GM21360 (cell line): ENCODE results near the gene PHACTR1.

ENCODE experiments used
- ATAC-seq: cut with Tn5 transposase; IDR thresholded peaks from one replicate; pipeline ENCODE4 v1.9.1; 2021; ENCODE audit warnings: mild to moderate bottlenecking, moderate library complexity; ENCODE audit not compliant: unreplicated experiment

PHACTR1 gene

DNA sequence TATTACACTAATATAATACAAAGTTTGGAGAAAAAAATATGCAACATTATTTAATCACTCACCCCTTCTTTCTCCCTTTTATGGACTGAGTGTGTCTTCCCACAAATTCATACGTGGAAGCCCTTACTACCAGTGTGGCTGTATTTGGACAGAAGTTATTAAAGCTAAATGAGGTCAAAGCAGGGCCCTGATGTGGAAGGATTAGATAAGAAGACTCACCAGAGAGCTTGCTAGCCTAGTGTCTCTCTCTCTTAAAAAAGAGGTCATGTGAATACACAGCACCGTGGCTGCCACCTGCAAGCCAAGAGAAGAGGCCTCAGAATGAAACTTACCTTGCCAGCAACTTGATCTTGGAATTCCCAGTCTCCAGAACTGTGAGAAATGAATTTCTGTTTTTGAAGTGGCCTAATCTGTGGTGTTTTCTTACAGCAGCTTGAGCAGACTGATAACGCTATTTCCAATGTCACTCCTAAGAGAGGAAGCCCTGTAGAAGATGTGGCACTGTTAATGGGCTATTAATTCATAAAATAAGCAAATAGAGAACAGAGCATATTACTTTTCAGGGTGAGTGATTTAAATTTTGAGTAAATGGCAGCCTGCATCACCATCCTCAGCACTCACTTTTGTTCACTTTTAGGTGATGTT lies 378.3 kb downstream of the PHACTR1 start:
- ATAC-seq, result no peak

DNA sequence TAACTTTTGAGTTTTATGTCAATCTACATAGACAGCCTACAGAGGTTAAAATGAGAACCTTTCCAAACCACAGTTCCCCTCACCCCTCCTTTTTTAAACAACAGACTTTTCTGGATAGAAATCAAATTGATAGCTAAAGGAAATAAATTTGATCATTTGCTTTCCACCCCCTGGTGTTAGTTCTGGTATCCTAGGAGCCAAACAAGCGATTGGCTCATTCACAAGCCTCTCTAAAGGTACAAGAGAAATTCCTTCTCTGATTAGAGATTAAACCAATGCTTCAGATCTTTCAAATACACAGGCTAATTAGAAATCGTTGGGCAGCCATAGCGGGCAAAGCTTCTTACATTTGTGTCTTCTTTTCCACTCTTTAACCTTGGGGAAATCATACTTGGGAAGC lies 379.5 kb downstream of the PHACTR1 start:
- no peak for ATAC-seq

DNA sequence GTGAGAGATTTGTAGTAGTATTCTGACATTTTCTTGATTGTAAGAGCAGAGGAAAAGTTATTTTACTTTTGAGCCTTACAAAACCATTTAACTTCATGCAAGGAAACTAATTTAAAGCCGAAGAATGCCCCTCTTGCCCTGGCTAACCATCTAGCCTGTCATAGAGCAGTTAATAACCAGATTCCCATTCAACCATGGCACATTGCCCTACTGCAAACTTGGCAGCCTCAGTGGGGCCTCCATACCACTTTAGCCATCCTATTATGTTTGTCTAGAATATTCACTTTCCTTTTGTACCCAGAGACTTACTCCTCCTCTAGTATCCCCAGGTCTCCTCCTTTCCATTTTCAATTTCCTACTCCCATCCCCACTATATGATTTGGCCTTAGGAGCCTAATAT lies 380.9 kb downstream of the PHACTR1 start:
- ATAC-seq, result no peak

DNA sequence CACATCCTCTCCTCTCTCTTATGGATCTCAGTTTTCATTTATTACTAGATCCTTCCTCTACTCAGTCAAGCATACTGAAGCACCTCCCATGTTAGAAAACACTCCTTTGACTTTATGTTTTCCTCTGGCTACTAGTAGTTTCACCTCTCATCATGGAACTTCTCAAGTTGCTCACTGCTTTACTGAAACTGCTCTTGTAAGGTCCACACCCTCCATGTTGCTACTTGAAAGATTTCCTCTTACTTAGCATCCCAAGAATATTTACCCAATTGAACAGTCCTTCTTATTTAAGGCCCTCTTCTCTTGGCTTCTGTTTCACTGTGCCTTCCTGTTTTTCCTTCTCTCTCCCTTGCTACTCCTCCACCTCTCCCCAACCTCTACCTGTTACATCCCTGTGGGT lies 381.4 kb downstream of the PHACTR1 start:
- ATAC-seq, result no peak

DNA sequence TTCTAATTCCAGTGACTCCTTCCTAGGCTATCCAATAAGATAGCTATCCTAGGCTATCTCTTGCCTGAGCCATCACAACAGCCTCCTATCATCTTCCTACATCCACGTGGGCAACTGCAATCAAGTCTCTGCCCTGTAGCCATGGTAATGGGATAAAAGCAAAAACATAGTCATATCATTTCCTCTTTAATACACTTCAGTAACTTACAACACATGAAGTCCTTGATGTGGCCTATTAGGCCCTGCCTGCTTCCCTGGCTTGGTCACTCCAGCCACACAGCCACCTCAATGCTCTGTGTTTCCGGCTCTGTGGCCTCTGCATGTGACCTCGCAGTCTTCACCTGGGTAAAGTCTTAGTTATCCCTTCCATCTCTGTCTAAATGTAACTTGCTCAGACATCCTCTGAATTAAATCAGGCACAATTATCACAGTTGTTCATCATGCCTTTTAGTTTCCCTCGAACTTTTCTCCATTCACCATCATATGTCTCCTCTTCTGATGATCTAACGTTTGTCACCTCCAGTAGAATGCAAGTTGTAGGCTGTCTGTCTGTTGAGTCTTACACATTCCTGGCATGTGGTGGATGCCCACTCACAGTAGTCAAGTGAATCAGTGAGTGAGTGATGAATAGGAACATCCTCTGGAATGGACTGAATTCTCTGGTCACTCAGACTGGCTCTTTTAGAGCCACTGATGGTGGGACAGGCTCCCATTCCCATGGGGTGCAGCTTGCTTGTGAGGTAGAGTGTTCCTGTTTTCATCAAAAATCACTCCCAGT lies 382.4 kb downstream of the PHACTR1 start:
- ATAC-seq, result no peak

DNA sequence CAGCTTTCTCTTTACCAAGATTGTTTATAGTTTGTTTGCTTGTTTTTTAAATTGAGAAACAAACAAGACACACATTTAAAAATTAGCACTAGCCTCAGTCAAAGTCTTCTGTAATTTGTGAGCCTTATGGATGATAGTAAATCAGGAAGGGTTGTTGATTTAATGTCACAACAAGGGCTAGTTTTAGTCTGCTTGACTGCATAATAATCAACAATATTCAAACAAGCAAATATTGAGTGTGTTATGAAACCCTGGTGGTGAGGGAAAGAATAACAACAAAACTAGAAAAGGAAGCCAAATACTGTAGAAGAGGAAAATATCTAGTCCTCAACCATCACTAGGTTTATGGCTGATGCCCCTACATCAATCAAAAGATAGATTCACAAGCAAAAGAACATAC lies 383.2 kb downstream of the PHACTR1 start:
- ATAC-seq, result no peak

DNA sequence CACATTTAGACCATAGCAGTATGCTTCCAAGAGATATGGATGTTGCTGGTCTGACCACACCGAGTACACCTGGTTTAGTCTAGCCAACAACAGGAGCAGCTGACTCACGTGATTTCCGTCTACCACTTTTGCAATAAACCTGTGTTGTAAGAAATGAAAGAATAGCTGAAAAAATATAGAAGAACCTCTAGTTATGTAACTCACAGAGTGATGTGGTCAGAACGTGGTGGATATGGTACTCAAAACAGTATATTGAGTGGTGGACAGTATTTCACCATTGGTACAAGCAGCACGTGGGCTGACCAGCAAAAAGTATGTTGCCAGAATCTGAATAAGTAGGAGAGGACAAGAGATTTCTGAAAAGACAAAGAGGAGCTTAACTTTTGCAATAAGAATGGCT lies 384.8 kb downstream of the PHACTR1 start:
- ATAC-seq, result no peak

DNA sequence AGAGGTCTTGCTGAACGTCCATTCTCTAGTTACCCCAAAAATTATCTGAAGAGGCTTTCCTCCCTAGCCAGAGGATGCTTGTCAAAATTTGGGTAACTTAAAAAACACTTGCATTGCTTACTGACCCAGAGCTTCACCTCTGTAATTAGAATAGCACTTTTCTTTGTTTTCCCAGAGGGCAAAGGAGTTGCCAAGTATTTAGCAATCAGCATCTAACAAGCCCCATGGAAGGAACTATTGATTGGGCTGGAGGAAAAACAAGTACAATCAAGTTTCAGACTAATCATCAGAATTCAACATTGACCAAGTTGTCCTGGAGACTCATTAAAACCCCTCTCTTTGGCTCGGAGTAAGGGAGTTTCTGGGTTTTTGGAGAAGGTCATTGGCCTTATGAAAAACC lies 385.4 kb downstream of the PHACTR1 start:
- no peak for ATAC-seq

DNA sequence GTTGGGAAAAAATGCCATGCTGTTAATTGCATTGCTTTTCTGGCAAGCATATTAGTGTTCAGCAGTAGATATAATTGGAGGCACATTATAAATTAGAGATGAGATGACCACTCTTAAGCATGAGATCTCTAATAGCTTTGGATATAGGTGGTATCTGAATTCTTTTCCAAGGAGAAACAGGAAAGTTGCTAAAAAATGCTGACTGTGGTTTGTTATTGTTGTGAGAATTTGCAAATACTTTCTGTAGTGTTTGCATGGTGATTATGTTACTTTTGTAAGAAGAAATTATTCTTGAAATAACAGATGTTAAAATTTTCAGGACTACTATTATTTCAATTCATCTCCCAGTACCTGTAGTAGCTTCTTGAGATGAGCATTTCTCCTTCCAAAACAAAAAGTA lies 386.6 kb downstream of the PHACTR1 start:
- no peak for ATAC-seq

DNA sequence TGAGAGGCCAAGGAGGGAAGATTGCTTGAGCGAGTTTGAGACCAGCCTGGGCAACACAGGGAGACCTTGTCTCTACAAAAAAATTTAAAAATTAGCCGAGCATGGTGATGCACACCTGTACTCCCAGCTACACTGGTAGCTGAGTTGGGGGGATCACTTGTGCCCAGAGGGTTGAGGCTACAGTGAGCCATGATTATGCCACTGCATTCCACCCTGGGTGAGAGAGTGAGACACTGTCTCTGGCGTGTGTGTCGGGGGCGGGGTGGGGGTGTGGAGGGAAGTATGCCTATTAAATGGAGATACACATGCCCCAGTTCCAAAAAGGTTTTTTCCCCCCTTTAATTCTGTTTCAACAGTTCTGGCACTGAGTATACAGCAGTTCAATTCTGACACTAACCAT lies 388.6 kb downstream of the PHACTR1 start:
- ATAC-seq, result no peak

DNA sequence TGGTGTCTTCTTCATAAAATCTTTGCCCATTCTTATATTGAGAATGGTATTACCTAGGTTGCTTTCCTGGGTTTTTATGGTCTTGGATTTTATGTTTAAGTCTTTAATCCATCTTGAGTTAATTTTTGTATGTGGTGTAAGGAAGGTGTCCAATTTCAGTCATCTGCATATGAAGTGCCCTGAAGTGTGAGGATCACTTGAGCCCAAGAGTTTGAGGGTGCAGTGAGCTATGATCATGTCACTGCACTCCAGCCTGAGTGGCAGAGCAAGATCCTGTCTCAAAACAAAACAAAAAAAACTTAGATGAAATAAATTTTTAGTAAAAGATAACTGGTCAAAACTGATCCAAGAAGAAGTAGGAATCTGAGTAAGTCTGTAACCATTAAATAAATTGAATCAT lies 396.4 kb downstream of the PHACTR1 start:
- ATAC-seq, result no peak

DNA sequence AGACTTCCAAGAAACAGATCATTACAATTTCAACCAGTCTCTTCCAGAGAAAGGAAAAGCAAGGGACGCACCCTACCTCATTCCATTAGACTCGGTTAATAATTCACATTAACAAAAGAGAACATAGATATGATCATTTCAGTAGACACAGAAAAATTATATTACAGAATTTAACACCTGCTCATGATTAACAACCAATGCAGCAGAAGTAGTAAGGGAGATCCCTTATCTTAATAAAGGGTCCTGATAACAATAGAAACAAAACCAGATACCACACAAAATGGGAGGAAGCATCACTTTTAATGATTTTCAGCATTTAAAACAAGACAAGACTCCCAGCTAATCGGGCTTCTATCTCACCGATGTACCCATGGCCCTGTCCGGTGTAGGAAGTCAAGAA lies 396.8 kb downstream of the PHACTR1 start:
- ATAC-seq, result no peak

DNA sequence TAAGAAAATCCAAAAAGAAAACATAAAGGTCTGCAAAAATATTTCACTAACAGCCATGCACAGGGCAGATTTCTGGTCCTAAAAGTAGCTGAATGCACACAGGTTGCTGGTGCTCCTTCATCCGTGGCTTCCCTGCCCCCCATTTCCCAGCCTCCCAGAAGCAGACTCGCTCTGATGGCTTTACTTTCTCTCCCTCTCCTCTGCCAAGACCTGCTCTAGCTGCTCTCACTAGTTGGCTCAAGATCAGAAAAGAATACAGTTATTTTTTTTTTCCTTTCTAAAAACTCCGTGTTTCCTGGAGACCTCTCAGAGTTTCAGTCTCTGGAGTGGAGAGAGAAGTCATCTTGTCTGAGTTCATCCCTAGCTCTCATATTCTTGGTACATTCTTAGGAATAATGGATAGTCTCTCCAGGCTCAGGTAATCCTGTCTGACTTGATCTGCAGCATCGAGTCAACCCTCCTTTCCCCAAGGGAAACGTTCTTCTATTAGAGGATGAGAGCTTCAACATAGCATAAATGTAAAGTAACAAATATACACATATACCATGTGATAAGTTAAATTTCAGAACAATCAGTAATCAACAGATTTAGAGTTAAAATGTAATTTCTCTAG lies 397.5 kb downstream of the PHACTR1 start:
- ATAC-seq, result no peak

DNA sequence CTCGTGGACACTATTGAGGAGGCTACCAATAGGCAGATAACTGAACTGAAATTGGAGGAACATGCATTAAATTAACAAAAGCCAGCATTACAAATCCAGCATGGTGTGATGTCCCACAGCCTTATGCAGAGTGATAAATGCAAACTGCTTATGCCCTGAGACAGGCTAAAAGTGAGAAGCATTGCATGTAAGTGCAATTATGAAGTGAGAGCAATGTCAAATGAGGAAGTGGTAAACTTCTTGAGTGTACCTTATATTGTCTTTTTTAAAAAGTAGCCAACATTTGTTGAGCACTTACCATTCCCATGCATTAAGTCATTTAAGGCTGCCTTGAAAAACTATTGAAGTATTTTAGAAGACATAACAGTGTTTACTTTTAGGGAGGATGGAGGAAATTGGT lies 399.6 kb downstream of the PHACTR1 start:
- no peak for ATAC-seq

DNA sequence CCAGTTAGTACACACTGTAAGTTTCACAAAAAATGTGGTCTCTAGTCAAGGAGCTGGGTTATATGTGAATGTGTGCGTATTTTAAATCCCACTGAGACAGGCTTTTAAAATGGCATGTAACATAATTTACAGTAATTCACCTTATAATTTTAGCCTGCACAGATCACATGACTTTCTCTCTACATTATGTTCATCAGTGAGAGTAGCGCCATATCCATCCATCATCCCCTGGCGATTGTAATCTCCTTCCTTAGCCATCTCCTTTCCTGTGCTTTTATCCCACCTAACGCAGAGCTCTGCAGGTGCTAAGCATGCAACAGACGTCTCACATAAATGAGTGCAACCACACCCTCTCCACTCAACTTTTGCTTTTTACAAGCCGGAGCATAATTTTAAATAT lies 401.0 kb downstream of the PHACTR1 start:
- ATAC-seq, result no peak

DNA sequence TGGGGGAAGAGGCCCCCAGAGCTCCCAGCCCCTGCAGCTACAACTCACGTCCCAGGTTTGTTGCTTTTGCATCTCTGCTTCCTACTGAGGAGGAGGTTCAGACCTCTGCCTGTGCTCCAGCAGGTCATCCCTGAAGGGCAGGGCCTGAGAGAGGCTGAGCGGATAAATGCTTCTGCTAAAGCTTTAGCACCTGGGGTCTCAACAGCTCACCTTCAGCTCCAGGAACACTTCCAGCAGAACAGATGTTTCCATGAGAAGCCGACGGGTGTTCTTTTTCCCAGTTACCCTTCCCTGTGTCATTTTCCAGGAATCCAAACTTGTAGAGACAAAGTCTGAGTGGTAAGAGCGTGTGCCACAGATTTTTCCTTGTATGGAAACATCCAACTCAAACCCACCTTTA lies 403.0 kb downstream of the PHACTR1 start:
- ATAC-seq, result no peak

DNA sequence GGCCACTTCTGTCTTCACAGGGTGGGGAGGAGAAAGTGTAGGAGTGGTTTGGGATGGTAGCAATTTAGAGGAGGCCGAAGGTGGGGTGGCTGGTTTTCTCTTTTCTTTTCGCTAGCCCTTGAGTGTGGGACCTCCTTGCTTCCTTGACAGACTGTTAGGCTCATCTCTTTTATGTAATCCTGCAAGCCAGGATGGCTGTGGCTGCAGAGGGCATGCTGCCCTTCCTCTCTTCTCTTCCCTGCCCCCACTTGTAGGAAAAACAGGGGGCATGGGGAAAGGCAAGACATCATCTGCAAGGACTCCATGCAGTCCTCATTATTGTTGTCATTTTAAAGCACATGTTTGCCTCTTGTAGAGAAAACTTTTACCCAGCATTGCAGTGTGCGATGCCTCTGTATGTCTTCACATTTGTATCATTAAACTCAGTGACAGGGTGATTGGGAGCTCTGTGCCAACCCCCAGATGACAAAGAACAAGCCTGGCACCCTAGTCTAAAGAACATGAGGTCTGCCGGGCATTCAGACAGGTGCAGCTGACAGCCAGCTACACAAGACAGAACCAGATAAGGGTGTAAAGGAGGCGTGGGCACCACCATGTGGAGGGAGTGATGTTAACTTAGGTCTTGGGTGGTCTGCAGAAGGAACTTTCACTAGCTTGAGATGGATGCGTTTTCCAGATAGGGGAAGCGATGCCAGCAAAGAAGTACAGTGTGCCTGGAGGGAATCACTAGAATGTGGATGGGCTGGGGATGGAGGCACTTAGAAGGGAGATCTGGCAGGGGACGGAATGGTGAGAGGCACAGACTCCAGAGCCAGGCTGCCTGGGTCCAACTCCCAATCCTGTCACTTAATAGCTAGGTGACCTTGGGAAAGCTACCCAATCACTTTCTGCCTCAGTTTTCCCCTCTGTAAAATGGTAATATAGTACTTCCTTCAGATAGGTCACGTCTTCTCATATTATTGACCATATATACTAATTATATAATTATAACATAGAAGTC lies 404.2 kb downstream of the PHACTR1 start:
- no peak for ATAC-seq

DNA sequence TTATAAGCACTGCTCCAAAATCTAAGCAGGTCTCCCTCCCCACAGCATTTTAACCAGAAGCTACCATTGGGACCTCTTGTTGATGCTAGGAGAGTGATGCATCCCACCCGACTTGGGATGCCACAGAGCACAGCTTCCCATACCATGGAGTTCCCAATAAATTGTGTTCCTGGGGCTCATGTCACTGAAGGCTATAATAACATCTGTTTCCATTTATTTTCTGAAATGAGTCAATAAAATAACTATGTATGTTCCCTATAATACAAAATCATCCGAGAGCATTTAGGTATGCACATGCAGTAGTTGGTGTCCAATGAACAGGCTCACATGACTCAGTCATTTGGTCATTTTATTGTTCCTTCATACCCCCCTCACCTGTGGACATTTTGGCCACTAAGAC lies 407.6 kb downstream of the PHACTR1 start:
- ATAC-seq, result no peak

DNA sequence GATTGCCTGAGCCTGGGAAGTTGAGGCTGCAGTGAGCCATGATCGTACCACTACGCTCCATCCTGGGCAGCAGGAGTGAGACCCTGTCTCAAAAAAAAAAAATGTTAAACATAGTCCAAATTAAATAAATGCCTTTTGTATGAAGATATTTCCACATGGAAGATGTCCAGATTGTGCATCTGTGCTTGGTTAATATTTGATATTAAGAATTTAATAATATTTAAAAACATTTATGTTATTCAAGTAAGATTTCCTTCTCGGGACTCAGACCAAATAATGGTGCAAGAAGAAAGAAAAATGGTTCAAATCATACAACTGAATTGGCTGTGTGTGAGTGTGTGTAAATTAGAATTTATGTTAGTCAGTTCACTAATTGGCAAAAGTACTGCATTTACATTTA lies 409.3 kb downstream of the PHACTR1 start:
- no peak for ATAC-seq

DNA sequence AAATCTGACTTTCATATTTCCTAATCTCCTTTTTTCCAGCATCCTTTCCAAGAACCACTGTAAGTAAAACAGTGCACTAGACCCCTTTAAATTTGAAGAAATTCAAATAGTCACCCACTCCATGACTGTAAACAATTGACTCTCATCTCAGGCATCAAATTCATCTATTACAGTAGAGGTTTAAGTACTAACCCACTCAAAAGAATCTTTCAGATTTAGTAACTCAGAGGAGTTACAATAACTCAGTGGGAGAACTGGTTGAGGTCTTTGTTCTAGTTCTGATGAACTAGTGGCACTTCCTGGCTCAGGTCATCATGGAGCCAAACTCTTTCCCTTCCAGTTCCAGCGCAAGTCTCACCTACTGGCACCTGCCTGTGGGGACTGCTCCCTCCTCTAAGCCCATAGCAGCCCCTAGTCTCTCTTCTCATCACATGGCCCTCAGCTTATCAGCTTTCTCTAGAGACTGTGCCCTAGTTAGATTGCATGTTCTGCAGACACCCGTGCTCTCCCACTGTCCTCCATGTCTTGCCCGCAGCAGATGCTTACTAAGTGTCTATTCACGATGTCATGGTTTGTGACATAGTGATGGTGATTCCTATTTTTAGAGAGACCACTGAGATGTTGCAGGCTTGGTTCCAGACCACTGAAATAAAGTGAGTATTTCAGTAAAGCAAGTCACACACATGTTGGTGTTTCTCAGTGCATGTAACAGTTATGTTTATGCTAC lies 415.5 kb downstream of the PHACTR1 start:
- ATAC-seq, result no peak
